SU-DHL-6 (cell line): Measurements from ENCODE around the gene HUS1.
A peak's percentile ranks its signal among the peaks of the same experiment; 100 is the strongest.

Source experiments
- H2AFZ ChIP-seq: fragments of 200-600 bp; sonication (generic); 2 replicates; pipeline ENCODE4 v1.6.1; 2014; ENCODE audit warnings: low read depth, mild to moderate bottlenecking, moderate library complexity, mixed read lengths, antibody characterized with exemption, low read length; ENCODE audit not compliant: severe bottlenecking
- H3F3A ChIP-seq: fragments of 200-600 bp; shearing (Covaris generic); 2 replicates; pipeline ENCODE4 v1.6.0; 2016; ENCODE audit warnings: antibody characterized with exemption, mild to moderate bottlenecking; ENCODE audit not compliant: insufficient read depth
- H3K27ac ChIP-seq: fragments of 200-600 bp; sonication (generic); 2 replicates; pipeline ENCODE4 v1.5.1; 2016; ENCODE audit warnings: low read depth, mild to moderate bottlenecking, low read length, moderate library complexity, mixed read lengths
- H3K27me3 ChIP-seq: fragments of 200-600 bp; sonication (generic), shearing (Covaris generic); 2 replicates; pipeline ENCODE4 v1.6.0; 2014; ENCODE audit warnings: mild to moderate bottlenecking, low read length
- H3K36me3 ChIP-seq: fragments of 200-600 bp; sonication (generic); 2 replicates; pipeline ENCODE4 v1.6.1; 2014; ENCODE audit warnings: mild to moderate bottlenecking, low read length, mixed read lengths
- H3K4me2 ChIP-seq: fragments of 300-600, 200-600 bp; shearing (Covaris generic), sonication (generic); 2 replicates; pipeline ENCODE4 v1.6.0; 2014; ENCODE audit warnings: low read length, low read depth, mild to moderate bottlenecking; ENCODE audit not compliant: poor library complexity, severe bottlenecking
- H3K4me3 ChIP-seq: fragments of 200-600 bp; sonication (generic); 2 replicates; pipeline ENCODE4 v1.5.1; 2014; ENCODE audit warnings: antibody characterized with exemption, low read length, mild to moderate bottlenecking, mixed read lengths; ENCODE audit not compliant: insufficient read depth, poor library complexity, severe bottlenecking
- H3K79me2 ChIP-seq: fragments of 200-600 bp; sonication (generic); 2 replicates; pipeline ENCODE4 v1.6.1; 2014; ENCODE audit warnings: mild to moderate bottlenecking, low read length, moderate library complexity; ENCODE audit not compliant: insufficient read depth
- H3K9ac ChIP-seq: fragments of 200-600 bp; sonication (generic); 2 replicates; pipeline ENCODE4 v1.7.0; 2014; ENCODE audit warnings: mild to moderate bottlenecking, low read length
- H3K9me2 ChIP-seq: fragments of 200-600 bp; sonication (generic); replicated peaks from 2 replicates; pipeline ENCODE4 v1.6.1; 2014; ENCODE audit warnings: low read length; ENCODE audit not compliant: insufficient read depth
- H3K9me3 ChIP-seq: fragments of 200-600 bp; sonication (generic); 2 replicates; pipeline ENCODE4 v1.6.1; 2014; ENCODE audit warnings: low read length, mixed read lengths; ENCODE audit not compliant: insufficient read depth
- H4K20me1 ChIP-seq: fragments of 200-600 bp; sonication (generic); 2 replicates; pipeline ENCODE4 v1.6.1; 2014; ENCODE audit warnings: low read depth, mild to moderate bottlenecking, antibody characterized with exemption, low read length, moderate library complexity, mixed read lengths
- EZH2phosphoT487 ChIP-seq: fragments of 200-600 bp; sonication (generic), shearing (Covaris generic); conservative IDR thresholded peaks from 2 replicates; pipeline ENCODE4 v1.6.1; 2018; ENCODE audit warnings: mild to moderate bottlenecking, antibody characterized with exemption, low read length, moderate library complexity, mixed read lengths
- TF ChIP-seq, protein P1 (sequence below): fragments of 200-600 bp; sonication (generic); IDR thresholded peaks from one replicate; pipeline ENCODE4 v1.5.1; 2017; ENCODE audit warnings: antibody characterized with exemption, mild to moderate bottlenecking, low read length, moderate library complexity; ENCODE audit not compliant: insufficient read depth, poor library complexity, severe bottlenecking

HUS1 gene

GRCh38 chr7:47979145-47979831 is at the start of gene HUS1:
HUS1 (minus strand) TSS chr7:47979615; CDS start chr7:47979519, 96 bp downstream.
- Histone ChIP-seq H3K9ac (peak within 1 kb of the TSS; percentile 72), H3K4me3 (peak within 1 kb of the TSS; percentile 77), H3K79me2 (peaks cover 20% of the 10 kb centered on the region), H3K4me2 (peak within 1 kb of the TSS; percentile 85), H3K9me2 (no peaks in the 10 kb centered on the region), H3F3A (peaks cover 23% of the 10 kb centered on the region), H3K9me3 (no peaks in the 10 kb centered on the region), H3K27me3 (no peaks in the 10 kb centered on the region), H3K27ac (peak within 1 kb of the TSS; percentile 90), H4K20me1 (no peaks in the 10 kb centered on the region), H2AFZ (peak within 1 kb of the TSS; percentile 92), H3K36me3 (peaks cover 35% of the 10 kb centered on the region)
- TF ChIP-seq EZH2phosphoT487, result no peak
- TF ChIP-seq, protein P1, sequence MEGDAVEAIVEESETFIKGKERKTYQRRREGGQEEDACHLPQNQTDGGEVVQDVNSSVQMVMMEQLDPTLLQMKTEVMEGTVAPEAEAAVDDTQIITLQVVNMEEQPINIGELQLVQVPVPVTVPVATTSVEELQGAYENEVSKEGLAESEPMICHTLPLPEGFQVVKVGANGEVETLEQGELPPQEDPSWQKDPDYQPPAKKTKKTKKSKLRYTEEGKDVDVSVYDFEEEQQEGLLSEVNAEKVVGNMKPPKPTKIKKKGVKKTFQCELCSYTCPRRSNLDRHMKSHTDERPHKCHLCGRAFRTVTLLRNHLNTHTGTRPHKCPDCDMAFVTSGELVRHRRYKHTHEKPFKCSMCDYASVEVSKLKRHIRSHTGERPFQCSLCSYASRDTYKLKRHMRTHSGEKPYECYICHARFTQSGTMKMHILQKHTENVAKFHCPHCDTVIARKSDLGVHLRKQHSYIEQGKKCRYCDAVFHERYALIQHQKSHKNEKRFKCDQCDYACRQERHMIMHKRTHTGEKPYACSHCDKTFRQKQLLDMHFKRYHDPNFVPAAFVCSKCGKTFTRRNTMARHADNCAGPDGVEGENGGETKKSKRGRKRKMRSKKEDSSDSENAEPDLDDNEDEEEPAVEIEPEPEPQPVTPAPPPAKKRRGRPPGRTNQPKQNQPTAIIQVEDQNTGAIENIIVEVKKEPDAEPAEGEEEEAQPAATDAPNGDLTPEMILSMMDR, result no peak

DNA sequence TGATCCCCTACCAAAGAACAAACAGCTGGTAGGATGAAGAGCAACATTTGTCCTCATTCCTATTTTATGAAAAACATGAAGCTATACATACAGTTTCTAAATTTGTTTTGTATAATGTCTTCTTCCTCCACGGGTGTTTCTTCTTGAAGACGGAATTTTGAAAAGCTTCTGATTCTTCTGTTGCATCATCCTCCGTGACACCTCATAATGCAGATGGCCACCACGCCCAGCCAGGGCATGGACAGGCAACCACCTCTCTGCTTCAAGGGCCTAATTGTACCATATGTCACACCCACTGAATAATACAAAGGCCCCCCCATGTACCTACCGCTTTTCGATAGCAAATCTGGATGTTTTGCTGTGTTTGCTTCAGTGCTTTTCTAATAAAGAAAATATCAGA is 49.5 kb upstream of the HUS1 start, which contains the start of gene SUN3:
Gene SUN3, minus strand, starts transcription at position 170 of the 400 bp plus-strand sequence. Its CDS starts 169 bp downstream, at position 1.
- Histone ChIP-seq H4K20me1 (no peaks in the 10 kb centered on the region), H3K4me3 (no peak within 1 kb of the TSS), H3K36me3 (no peaks in the 10 kb centered on the region), H2AFZ (no peak within 1 kb of the TSS), H3K9me3 (no peaks in the 10 kb centered on the region), H3K27me3 (no peaks in the 10 kb centered on the region), H3K27ac (no peak within 1 kb of the TSS), H3K9me2 (no peaks in the 10 kb centered on the region), H3K4me2 (no peak within 1 kb of the TSS), H3K79me2 (no peaks in the 10 kb centered on the region), H3K9ac (no peak within 1 kb of the TSS), H3F3A (no peaks in the 10 kb centered on the region)
- TF ChIP-seq, protein P1, result no peak
- TF ChIP-seq EZH2phosphoT487, result no peak

DNA sequence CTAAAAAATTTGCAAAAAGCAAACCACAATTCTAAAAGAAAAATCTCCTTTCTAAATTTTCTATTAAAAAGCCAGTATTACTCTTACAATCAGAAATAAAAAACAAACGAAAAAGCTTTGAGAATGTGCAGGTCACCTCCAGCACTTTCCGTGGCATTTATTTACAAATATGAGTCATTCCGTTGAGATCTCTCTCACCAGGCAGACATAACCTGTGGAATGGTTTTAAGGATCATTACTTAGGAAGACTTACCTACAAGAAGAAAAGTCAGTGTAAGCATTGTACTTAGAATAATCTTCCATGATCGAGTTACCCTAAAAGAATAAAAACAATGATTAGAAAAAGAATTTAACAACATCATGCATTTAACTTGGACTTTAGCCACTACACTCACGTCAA is 46.2 kb upstream of the HUS1 start:
- Histone ChIP-seq H3K27me3 (no peaks in the 10 kb centered on the region), H3F3A (no peaks in the 10 kb centered on the region), H3K4me2 (no peak overlapping the region), H3K9me3 (no peaks in the 10 kb centered on the region), H2AFZ (no peak overlapping the region), H3K9ac (no peak overlapping the region), H3K4me3 (no peak overlapping the region), H3K9me2 (no peaks in the 10 kb centered on the region), H3K36me3 (no peaks in the 10 kb centered on the region), H4K20me1 (no peaks in the 10 kb centered on the region), H3K79me2 (no peaks in the 10 kb centered on the region), H3K27ac (no peak overlapping the region)
- TF ChIP-seq, protein P1, result no peak
- TF ChIP-seq EZH2phosphoT487, result no peak
